ENCODE measurements around the gene IQGAP2. TPM values are rescaled to one million over a fixed set of nuclear protein-coding genes. Genes with fewer than 3 reads are reported as not detected.
"Not testable (repeated sequence)": the region's sequence is repeated elsewhere in the genome, so short reads cannot be mapped to it uniquely, and the experiment has no call there.

Gene IQGAP2
- polyA plus RNA-seq, 1 donor = 8.2 TPM

- DNase-seq (ENCODE audit: low read depth) = no peak
Observed at GRCh38 chr5:76532973-76533372, 129.9 kb downstream of the IQGAP2 start.

DNA sequence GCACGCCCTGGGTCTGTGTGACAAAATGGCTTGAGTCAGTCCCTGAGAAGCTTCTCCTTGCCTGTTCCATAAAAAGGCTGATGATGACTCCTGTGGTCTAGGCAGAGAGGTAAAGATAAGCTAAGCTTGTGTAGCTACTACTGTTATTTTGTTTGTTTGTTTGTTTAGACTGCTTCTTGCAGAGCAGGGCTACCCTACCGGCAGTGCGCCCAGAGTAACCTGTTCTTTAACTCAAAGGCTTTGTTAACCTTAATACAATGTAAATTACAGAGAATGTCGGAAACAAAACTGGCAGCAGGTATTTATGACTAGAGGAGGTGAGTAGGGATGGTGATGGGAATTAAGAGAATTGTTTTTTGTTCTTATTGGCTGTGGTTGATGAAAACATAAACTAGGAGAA lies 132.5 kb downstream of the IQGAP2 start:
- no peak for DNase-seq (ENCODE audit: low read depth)

- no peak for DNase-seq (ENCODE audit: low read depth)
Observed at GRCh38 chr5:76537073-76537543, 134.0 kb downstream of the IQGAP2 start.

GRCh38 chr5:76542241-76542640 lies 139.2 kb downstream of the IQGAP2 start:
- DNase-seq (ENCODE audit: low read depth) = no peak

DNA sequence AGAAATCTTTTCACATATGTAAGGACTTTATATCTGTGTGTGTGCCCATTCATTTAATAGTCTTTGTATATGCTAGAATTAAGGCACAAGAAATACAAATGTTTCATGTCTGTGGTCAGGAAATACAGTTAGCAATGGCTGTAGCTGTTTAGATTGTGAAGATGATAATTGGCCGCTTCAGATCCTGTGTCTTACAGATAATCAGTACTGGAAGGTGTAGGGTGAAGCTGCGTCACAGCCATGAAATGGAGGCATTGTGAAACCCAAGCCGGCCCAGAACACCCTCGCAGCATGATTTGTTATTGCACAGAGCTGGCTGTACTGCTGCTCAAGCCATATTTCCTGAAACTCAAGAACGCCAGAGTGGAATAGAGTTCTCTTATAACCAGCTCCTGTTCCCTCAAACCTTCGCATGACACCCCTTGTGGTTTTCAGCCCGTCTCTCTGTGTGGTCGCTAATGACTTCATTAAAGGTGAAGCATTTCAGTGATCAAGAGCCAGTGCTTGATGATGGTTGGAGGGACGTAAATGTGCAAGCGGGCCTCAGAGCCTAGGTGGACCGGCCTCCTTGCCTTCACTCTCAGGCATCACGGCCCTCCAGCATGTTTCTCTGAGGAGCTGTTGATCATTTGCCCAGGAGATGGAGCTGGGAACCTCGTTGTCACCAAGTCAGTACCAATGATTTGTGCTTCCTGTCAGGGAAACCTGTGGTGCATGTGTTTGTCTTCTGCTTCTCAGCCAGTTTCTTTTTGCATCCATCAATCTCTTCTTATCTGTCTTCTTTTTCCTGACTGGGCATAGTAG lies 140.0 kb downstream of the IQGAP2 start:
- DNase-seq (ENCODE audit: low read depth) = no peak

DNA sequence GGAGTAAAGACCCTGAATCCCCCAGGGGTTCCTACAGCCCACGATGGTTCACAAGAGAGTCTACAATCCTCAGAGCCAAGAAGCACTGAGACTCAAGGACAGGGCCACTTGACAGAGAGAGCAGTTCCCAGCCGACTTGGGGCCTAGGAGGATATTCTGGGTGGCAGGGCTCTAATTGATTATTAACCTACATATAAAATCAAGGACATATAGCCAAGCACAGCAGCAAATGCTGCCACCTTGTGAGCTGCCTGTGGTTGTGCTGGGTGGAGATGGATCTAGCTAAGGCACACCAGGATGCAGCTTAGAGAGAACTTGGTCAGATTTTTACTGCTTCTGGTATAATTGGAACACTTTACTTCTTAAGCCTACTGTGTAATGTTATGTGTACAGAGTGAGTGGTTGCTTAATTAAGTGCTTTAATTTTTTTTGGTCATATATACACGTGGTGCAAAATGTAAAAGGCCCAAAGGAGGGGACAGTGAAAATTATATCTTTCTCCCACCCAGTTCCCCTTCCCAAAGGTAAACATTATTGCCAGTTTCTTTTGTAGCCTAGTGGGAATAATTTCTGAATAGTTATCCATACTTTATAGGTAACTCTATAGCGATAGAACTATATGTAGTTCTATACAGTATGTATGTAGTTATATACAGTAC lies 141.3 kb downstream of the IQGAP2 start:
- no peak for DNase-seq (ENCODE audit: low read depth)

DNA sequence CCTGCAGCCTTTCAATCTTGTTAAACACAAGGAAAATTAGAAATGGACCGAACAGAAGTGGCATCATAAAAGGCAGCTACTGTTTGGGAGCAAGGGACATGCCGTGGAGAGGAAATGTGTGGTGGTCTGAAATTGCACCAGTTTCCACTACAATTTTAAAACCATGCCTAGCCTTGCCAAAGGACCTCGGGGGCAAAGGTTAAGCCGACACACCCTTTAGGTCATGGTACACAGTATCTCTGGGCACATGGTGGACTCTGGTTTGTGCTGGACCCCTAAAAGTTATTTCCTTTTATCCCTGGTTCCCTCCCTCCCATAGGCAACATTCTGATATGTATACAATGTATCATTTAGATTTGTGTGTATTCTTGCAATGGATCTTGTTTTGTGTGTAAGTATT lies 142.1 kb downstream of the IQGAP2 start:
- DNase-seq (ENCODE audit: low read depth) = no peak

- no peak for DNase-seq (ENCODE audit: low read depth)
Observed at GRCh38 chr5:76546497-76547102, 143.5 kb downstream of the IQGAP2 start.

GRCh38 chr5:76547242-76547890 lies 144.3 kb downstream of the IQGAP2 start:
- DNase-seq (ENCODE audit: low read depth) = peak; percentile 47

- no peak for DNase-seq (ENCODE audit: low read depth)
Observed at GRCh38 chr5:76547891-76548524, 144.9 kb downstream of the IQGAP2 start.

- DNase-seq (ENCODE audit: low read depth) = no peak
Observed at GRCh38 chr5:76548525-76549229, 145.6 kb downstream of the IQGAP2 start.

DNA sequence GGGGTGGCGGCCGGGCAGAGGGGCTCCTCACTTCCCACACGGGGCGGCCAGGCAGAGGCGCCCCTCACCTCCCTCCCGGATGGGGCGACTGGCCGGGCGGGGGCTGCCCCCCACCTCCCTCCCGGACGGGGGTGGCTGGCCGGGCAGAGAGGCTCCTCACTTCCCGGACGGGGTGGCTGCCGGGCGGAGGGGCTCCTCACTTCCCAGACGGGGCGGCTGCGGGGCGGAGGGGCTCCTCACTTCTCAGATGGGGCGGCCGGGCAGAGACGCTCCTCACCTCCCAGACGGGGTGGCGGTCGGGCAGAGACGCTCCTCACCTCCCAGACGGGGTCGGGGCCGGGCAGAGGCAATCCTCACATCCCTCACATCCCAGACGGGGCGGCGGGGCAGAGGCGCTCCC lies 147.8 kb downstream of the IQGAP2 start:
- DNase-seq (ENCODE audit: low read depth) = not testable (repeated sequence)

- no peak for DNase-seq (ENCODE audit: low read depth)
Observed at GRCh38 chr5:76552546-76552945, 149.5 kb downstream of the IQGAP2 start.

- no peak for DNase-seq (ENCODE audit: low read depth)
Observed at GRCh38 chr5:76553251-76553650, 150.2 kb downstream of the IQGAP2 start.

- DNase-seq (ENCODE audit: low read depth) = no peak
Observed at GRCh38 chr5:76555114-76555513, 152.0 kb downstream of the IQGAP2 start.

DNA sequence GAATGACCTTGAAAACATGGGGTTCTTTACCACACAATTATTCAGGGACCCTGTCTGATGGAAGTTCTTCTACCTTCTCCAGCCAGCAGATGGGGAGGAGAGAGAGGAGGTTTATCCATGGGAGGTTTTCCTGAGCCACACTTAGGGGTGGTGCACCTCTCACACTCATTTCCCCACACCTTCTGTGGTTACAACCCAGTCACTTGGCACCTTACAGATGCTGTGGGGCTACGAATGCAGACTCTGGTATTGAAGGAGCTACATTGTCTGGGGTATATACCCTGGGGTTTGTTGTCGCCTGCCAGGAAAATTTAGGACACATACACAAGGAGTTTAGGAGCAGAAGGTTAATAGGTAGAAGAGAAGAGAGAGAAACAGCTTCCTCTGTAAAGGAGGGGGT lies 152.6 kb downstream of the IQGAP2 start:
- DNase-seq (ENCODE audit: low read depth) = no peak

- DNase-seq (ENCODE audit: low read depth) = no peak
Observed at GRCh38 chr5:76556511-76557221, 153.6 kb downstream of the IQGAP2 start.

- no peak for DNase-seq (ENCODE audit: low read depth)
Observed at GRCh38 chr5:76560952-76561891, 158.1 kb downstream of the IQGAP2 start.

- no peak for DNase-seq (ENCODE audit: low read depth)
Observed at GRCh38 chr5:76561959-76562358, 158.9 kb downstream of the IQGAP2 start.
